Fibroblast of mammary gland (primary cell): Measurements from ENCODE around the gene DPH3.

Experiments
- DNase-seq: peaks from one replicate; pipeline ENCODE4 v3.0.0-alpha.2; 2010; ENCODE audit warnings: low read depth
- H3K4me3 ChIP-seq: 2 replicates; pipeline ENCODE4 v1.5.1; 2011; ENCODE audit warnings: low read depth, mild to moderate bottlenecking, low read length, moderate library complexity; ENCODE audit not compliant: control insufficient read depth
- TF ChIP-seq, protein P1 (sequence below): conservative IDR thresholded peaks from 2 replicates; pipeline ENCODE4 v1.5.1; 2011; ENCODE audit warnings: low read depth, low read length, inconsistent platforms; ENCODE audit not compliant: control insufficient read depth, insufficient read depth

Gene DPH3

GRCh38 chr3:16214366-16214765, 50.4 kb downstream of the DPH3 start:
- no peak for DNase-seq
- TF ChIP-seq, protein P1, sequence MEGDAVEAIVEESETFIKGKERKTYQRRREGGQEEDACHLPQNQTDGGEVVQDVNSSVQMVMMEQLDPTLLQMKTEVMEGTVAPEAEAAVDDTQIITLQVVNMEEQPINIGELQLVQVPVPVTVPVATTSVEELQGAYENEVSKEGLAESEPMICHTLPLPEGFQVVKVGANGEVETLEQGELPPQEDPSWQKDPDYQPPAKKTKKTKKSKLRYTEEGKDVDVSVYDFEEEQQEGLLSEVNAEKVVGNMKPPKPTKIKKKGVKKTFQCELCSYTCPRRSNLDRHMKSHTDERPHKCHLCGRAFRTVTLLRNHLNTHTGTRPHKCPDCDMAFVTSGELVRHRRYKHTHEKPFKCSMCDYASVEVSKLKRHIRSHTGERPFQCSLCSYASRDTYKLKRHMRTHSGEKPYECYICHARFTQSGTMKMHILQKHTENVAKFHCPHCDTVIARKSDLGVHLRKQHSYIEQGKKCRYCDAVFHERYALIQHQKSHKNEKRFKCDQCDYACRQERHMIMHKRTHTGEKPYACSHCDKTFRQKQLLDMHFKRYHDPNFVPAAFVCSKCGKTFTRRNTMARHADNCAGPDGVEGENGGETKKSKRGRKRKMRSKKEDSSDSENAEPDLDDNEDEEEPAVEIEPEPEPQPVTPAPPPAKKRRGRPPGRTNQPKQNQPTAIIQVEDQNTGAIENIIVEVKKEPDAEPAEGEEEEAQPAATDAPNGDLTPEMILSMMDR = no peak
- H3K4me3 ChIP-seq = no peak overlapping the region

GRCh38 chr3:16211176-16211904, 53.4 kb downstream of the DPH3 start:
- TF ChIP-seq, protein P1 = no peak
- H3K4me3 ChIP-seq = no peak overlapping the region
- DNase-seq = no peak
